Astrocyte of the cerebellum (primary cell): Measurements from ENCODE around the gene XYLT1.

ENCODE experiments used
- DNase-seq: peaks from one replicate; pipeline ENCODE4 v3.0.0-alpha.2; 2011; ENCODE audit warnings: low read depth
- H3K4me3 ChIP-seq: 2 replicates; pipeline ENCODE4 v1.5.1; 2011; ENCODE audit warnings: mild to moderate bottlenecking, low read depth, low read length, moderate library complexity
- CTCF ChIP-seq: IDR thresholded peaks from 2 replicates; pipeline ENCODE4 v1.5.1; 2012; ENCODE audit warnings: low read length, low read depth, moderate library complexity, mild to moderate bottlenecking; ENCODE audit errors: missing control alignments
- in situ Hi-C: cut with HindIII; loops from 2 replicates; pipeline ENCODE4 v1.10.0; 2017; ENCODE audit warnings: low sequenced_read_pairs

XYLT1 gene

GRCh38 chr16:17128791-17129190 is 342.0 kb downstream of the XYLT1 start:
- no peak overlapping the region for H3K4me3 ChIP-seq
- no peak for TF ChIP-seq CTCF
- no peak for DNase-seq
- in situ Hi-C loops: no loop called here

- no peak for DNase-seq
- no peak for TF ChIP-seq CTCF
- in situ Hi-C loops: no loop called here
- H3K4me3 ChIP-seq: no peak overlapping the region
Measured at GRCh38 chr16:17126156-17126555, 344.6 kb downstream of the XYLT1 start.

- no peak for TF ChIP-seq CTCF
- peak; percentile 68 for DNase-seq
- in situ Hi-C loops: no loop called here
- H3K4me3 ChIP-seq: no peak overlapping the region
Measured at GRCh38 chr16:17125671-17126070, 345.1 kb downstream of the XYLT1 start.

GRCh38 chr16:17117906-17118577 is 352.7 kb downstream of the XYLT1 start:
- DNase-seq: no peak
- no peak overlapping the region for H3K4me3 ChIP-seq
- TF ChIP-seq CTCF: no peak
- in situ Hi-C loops: no loop called here

- DNase-seq: no peak
- in situ Hi-C loops: no loop called here
- no peak overlapping the region for H3K4me3 ChIP-seq
- no peak for TF ChIP-seq CTCF
Measured at GRCh38 chr16:17116595-17117322, 354.0 kb downstream of the XYLT1 start.

GRCh38 chr16:17109413-17109812 is 361.3 kb downstream of the XYLT1 start:
- in situ Hi-C loops: no loop called here
- DNase-seq: no peak
- H3K4me3 ChIP-seq: no peak overlapping the region
- no peak for TF ChIP-seq CTCF
